HG02884 (cell line): ENCODE data around the gene ESPN.
"Not testable (repeated sequence)": the region's sequence is repeated elsewhere in the genome, so short reads cannot be mapped to it uniquely, and the experiment has no call there.

ENCODE experiments used
- ATAC-seq: cut with Tn5 transposase; IDR thresholded peaks from one replicate; pipeline ENCODE4 v1.9.1; 2021; ENCODE audit warnings: mild to moderate bottlenecking, moderate library complexity; ENCODE audit not compliant: unreplicated experiment

ESPN gene

GRCh38 chr1:6426972-6427350, 2.4 kb downstream of the ESPN start:
- ATAC-seq: no peak

DNA sequence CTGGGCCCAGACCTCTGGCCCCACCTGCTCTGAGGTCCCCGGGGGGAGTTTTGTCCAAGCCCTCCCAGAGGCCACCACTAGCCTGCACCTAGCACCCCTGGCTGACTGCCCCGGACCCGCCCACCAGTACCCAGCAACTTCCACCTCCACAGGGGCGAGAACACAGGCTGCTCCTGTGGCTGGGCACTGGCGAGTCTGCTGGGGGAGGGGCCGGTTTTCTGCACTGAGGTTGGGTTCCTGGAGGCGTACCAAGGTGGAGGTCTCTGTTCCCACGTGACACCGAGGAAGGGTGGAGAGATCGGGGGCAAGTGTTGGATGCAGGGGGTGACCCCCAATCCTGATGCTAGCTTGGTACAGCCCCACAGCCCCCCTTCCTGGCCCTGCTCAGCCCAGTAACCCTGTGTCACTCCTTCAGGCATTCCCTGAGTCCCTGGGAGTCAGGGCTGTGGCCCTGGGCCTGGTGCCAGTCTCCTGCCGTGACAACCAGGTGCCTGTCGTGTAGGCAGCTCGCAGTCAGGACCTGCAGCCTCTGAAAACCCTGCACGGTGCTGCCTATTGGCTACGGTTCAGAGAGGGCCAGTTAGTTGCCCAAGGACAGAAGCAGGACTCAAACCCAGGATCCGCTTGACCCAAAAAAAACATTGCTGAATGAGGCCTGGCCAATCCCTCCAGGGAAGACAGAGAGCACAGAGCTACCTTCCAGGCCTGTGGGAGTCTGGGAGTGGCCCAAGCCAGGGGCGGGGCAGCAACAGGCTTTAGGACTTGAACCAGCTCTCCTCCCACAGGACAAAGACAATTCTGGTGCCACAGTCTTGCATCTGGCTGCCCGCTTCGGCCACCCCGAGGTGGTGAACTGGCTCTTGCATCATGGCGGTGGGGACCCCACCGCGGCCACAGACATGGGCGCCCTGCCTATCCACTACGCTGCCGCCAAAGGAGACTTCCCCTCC, 3.1 kb downstream of the ESPN start:
- ATAC-seq: no peak

GRCh38 chr1:6428453-6428852, 3.9 kb downstream of the ESPN start:
- ATAC-seq: not testable (repeated sequence)

GRCh38 chr1:6429660-6430411, 5.3 kb downstream of the ESPN start:
- not testable (repeated sequence) for ATAC-seq

DNA sequence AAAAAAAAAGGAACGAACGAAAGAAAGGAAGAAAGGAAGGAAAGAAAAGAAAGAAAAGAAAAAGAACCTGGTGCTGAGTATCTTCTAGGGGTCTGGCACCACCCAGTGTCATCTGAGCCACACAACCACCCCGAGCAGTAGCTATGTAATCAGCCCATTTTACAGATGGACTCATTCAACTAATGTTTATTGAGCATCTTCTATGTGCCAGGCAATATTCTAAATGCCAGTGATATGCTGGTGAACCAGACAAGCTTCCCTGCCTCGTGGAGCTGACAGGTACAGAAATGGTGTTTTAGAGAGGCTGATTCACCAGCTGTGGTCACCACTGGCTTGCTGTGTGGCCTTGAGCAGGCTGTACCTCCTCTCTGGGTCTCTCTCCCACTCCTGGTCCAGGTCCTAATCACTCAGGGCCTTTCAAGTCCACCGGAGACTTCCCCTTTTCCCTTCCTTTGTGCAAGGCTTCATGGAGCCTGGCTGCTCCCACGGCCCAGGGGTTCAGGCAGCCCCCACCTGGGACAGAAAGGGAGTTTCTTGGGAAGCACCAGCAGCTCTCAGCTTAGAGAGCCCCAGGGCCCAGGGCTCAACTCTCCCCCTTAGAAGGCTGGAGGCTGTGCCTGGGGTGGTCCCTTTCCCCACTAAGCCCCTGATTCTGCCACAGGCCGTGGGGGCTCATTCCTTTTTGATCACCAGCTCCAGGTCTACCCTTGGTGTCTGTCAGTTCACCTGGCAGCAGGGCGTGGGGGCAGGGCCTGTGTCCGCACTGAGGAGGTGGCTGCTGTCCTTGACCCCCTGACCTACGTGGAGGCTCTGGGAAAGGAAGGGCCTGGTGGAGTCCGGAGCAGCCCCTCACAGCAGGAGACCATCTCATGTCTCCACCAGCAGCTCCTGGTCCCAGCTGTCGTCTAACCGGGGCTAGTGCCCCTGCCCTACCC, 7.3 kb downstream of the ESPN start:
- not testable (repeated sequence) for ATAC-seq

DNA sequence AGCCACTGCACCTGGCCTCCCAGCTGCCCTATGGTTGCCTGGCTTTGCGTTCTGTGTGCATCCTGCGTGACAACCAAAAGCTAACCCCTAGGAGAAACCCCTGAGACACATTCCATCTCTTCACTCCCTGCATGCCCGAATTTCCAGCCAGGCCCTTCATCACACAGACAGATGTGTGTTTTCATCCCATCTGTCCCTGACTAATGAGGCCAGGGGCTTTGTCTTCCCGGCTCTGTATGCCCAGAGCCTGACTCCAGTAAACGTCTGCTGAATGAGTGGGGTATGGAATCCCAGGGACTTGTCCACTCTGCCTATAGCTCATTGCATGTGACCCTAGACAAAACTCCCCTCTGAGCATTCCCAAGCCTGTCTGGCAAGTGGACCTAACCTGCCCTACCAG, 9.6 kb downstream of the ESPN start:
- ATAC-seq: no peak

- no peak for ATAC-seq
Observed at GRCh38 chr1:6435129-6435528, 10.6 kb downstream of the ESPN start.

DNA sequence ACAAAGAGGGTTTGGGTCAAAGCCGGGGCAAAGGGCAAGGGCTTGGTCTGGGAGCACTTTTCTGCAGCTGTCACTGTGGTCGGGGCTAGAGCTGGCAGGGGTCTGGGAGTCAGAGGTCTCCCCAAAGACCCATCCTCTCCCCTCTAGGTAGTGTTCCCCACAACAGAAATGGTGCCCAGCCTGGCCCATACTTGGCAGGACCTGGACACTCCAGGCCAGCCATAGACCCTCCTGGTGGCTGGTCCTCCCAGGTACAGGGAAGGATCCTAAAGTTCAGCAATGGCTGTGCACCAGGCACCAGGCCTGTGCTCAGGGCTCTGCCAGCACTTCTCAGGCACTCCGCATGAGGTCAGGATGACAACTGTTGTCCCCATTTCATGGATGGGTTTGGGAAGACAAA, 11.0 kb downstream of the ESPN start:
- no peak for ATAC-seq

GRCh38 chr1:6436277-6436676, 11.7 kb downstream of the ESPN start:
- ATAC-seq: not testable (repeated sequence)

GRCh38 chr1:6437012-6437700, 12.6 kb downstream of the ESPN start:
- not testable (repeated sequence) for ATAC-seq

DNA sequence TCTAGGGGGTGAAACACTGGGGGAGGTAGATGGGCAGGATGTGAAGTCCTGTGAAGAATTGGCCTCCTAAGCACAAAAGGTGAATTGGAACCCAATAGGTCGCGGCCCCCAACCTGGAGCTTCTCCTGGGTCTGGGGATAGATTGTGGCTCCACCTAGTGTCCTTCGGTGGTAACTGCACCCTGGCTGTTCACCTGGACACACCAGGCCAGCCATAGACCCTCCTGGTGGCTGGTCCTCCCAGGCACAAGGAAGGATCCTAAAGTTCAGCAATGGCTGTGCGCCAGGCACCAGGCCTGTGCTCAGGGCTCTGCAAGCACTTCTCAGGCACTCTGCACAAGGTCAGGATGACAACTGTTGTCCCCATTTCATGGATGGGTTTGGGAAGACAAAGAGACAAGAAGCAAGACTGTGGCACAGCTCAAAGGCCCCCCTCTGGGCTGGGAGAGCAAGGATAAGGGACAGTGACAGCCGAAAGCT, 13.5 kb downstream of the ESPN start:
- no peak for ATAC-seq

DNA sequence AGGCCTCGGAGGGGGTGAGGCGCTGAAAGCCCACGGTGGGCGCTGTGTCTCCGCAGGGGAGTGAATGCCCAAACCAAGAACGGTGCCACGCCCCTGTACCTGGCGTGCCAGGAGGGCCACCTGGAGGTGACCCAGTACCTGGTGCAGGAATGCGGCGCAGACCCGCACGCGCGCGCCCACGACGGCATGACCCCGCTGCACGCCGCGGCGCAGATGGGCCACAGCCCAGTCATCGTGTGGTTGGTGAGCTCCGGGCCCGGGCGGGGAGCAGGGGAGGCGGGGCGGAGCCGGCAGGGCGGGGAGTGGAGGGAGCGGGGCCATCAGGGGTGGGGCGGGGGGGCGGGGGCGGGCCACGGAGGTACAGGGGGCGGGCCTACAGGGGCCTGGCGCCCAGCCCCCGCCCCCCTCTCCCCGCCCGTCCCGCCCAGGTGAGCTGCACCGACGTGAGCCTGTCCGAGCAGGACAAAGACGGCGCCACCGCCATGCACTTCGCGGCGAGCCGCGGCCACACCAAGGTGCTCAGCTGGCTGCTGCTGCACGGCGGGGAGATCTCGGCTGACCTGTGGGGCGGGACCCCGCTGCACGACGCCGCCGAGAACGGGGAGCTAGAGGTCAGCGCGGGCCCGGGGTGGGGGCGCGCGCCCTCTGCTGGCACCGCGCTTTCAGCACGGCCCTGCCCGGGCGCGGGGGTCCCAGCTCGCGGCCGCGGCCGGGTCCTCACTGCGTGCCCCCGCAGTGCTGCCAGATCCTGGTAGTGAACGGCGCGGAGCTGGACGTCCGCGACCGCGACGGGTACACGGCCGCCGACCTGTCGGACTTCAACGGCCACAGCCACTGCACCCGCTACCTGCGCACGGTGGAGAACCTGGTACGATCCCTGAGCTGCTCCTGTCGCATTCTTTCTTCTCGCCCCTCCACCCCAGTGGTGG, 15.9 kb downstream of the ESPN start:
- ATAC-seq: no peak

- ATAC-seq: no peak
Observed at GRCh38 chr1:6441586-6441985, 17.0 kb downstream of the ESPN start.

- ATAC-seq: no peak
Observed at GRCh38 chr1:6443339-6444115, 19.0 kb downstream of the ESPN start.

GRCh38 chr1:6444377-6444776, 19.8 kb downstream of the ESPN start:
- no peak for ATAC-seq

DNA sequence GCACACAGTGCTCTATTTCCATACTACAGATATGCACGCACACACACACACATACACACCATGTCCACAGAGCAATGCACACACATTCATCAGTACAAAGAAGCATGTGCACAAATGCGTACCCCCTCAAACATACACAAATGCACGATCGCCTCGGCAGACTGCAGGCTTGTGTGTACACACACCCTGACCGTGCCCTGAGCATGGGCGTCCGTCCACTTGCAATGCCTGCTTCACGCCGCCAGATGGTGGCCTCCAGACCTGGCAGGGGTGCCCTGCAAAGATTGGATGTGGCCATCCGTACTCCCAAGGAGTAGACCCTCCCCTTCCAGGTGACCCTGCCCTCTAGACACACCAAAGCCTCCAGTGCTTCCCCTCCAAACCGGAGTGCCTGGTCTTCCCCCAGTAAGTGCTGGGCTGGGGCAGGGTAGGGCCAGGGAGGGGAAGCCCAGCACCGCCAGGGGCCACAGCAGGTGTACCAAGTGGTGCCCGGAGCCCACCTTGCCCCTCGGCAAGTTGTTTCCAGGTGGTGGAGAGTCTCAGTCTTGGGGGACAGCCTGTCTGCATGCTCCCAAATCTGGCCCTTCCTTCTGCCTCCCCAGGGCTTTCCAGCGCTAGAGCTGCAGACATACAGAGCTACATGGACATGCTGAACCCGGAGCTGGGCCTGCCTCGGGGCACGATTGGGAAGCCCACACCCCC, 20.6 kb downstream of the ESPN start:
- no peak for ATAC-seq

DNA sequence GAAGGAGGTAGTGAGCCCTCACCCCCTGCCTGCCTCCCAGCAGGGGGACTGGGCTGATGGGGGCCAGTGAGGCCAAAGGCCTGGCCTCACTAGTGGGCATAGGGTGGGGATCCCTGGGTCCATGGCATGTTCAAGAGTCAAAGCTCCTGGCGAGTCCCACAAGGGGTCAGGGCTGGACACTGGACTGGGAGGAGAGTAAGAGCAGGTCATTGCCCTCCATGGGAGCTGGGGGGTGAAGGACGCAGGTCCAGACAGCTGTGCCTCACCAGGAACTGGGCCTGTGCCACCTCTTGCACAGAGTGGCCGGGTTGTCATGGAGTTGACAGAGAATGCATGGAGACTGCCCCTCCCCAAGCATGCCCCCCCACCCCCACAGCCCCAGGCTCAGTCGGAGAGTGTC, 21.4 kb downstream of the ESPN start:
- not testable (repeated sequence) for ATAC-seq

GRCh38 chr1:6446665-6447015, 22.1 kb downstream of the ESPN start:
- ATAC-seq: no peak
